ENCODE data around the gene UBE2E2. TPM values are rescaled to one million over a fixed set of nuclear protein-coding genes. Genes with fewer than 3 reads are reported as not detected.

The UBE2E2 gene
- total and polyA plus RNA-seq, 8 donors = 6.5 to 128 (median 18.9) TPM

DNA sequence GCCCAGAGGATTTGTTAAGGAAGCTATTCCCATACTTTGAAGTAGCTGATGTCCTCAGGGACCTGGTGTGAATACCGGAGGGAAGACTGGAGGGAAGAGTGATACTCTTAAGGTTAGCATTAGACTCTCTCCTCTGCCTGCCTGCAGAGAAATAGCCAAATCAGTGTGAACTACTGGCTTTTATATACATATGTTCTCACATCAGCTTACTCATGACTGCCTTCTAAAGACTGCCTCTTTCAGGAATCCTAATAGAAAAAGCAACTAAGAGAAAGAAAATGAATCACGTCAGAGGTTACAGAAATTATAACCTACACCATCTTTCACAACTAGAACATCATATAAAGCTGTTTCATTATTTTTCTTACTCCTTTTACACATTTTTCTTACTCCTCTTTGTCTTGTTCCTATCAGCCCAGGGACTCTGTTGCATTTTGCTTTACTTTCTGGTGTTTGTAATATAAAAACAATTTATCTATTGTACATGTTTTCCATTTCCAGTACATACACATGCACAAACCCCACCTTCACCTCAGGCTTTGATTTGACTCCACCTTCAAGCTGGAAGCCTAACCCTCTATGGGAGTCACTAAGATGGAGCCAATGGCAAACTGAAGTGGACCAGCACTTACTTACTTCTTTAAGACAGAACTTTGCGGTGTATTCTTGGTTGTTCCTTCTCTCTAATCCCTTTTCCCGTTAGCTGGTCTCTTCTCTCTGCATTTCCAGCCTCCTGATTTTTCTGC, 345.0 kb downstream of the UBE2E2 start:
- intact Hi-C loops (cut with DNase I; ENCODE audit: low total_unique reads) = no loop called here
- no peak overlapping the region for H3K4me3 ChIP-seq
- DNase-seq = no peak
- H3K4me1 ChIP-seq = no peaks in the 10 kb centered on the region
- no peaks in the 10 kb centered on the region for H3K36me3 ChIP-seq
- TF ChIP-seq, protein P1, sequence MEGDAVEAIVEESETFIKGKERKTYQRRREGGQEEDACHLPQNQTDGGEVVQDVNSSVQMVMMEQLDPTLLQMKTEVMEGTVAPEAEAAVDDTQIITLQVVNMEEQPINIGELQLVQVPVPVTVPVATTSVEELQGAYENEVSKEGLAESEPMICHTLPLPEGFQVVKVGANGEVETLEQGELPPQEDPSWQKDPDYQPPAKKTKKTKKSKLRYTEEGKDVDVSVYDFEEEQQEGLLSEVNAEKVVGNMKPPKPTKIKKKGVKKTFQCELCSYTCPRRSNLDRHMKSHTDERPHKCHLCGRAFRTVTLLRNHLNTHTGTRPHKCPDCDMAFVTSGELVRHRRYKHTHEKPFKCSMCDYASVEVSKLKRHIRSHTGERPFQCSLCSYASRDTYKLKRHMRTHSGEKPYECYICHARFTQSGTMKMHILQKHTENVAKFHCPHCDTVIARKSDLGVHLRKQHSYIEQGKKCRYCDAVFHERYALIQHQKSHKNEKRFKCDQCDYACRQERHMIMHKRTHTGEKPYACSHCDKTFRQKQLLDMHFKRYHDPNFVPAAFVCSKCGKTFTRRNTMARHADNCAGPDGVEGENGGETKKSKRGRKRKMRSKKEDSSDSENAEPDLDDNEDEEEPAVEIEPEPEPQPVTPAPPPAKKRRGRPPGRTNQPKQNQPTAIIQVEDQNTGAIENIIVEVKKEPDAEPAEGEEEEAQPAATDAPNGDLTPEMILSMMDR (IDR thresholded peaks at IDR 0.05) = no peak
- TF ChIP-seq POLR2A (IDR thresholded peaks at IDR 0.05) (no peak), EP300 (IDR thresholded peaks at IDR 0.05) (no peak), POLR2AphosphoS5 (IDR thresholded peaks at IDR 0.05) (no peak)
- H3K27ac ChIP-seq = no peak overlapping the region
- no peaks in the 10 kb centered on the region for H3K27me3 ChIP-seq
- WGBS, 5 donors = 88 to 95% (median 94%) methylated on average over 4 of the region's 4 CpGs
- H3K9me3 ChIP-seq = no peaks in the 10 kb centered on the region

DNA sequence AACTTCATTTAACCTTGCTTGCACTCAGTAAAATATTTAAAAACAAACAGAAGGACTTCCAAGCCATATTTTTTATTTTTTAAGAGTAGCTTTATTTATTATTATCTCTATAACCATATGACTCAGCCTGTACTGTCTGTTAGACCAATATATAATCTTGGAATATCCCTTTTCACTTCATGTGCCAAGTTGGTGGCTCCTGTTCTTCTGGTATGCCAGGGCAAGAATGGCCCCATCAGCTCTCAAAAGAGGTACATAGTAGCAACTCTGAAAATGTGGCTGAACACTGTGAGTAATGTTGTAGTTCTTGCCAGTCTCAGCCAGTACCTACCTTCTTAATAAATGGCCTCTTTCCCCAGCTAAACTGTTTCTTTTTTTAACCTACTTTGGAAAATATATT, 345.6 kb downstream of the UBE2E2 start:
- Histone ChIP-seq H3K4me1 (no peaks in the 10 kb centered on the region), H3K4me3 (no peak overlapping the region), H3K27ac (no peak overlapping the region), H3K9me3 (no peaks in the 10 kb centered on the region), H3K36me3 (no peaks in the 10 kb centered on the region), H3K27me3 (no peaks in the 10 kb centered on the region)
- DNase-seq = no peak
- intact Hi-C loops (cut with DNase I; ENCODE audit: low total_unique reads) = no loop called here
- TF ChIP-seq POLR2A (IDR thresholded peaks at IDR 0.05) (no peak), EP300 (IDR thresholded peaks at IDR 0.05) (no peak), POLR2AphosphoS5 (IDR thresholded peaks at IDR 0.05) (no peak)
- TF ChIP-seq, protein P1 (IDR thresholded peaks at IDR 0.05) = no peak

DNA sequence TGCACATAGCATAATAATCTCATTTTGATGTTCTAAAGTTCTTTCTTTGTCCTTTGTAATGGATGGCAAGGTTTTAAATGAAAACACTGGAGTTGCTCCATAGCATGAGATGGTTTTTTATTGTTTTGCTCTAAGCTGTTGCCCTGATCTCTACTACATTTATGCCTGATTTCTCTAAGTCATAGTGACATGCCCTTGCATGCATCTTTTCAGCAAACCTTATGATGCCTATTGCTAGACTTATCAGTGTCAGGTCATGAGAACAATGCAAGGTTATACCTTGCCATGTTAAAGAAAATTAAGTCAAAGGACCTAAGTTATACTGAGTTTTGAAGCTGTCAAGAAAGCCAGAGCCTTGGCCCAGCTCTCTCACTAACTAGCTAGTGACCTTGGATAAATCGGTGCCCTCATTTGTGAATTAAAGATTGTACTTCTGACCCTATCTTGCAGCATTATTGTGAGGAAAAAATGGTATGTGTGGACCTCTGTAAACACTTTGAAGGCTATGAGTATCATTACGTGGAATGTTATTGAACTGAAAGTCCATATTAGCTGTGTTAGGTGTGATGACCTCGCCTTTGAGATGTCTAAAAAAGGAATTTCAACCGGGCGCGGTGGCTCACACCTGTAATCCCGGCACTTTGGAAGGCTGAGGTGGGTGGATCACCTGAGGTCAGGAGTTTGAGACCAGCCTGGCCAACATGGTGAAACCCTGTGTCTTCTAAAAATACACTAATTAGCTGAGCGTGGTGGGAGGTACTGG, 346.2 kb downstream of the UBE2E2 start:
- Histone ChIP-seq H3K27ac (no peak overlapping the region), H3K4me3 (no peak overlapping the region), H3K9me3 (no peaks in the 10 kb centered on the region), H3K27me3 (no peaks in the 10 kb centered on the region), H3K4me1 (no peaks in the 10 kb centered on the region), H3K36me3 (no peaks in the 10 kb centered on the region)
- no peak for TF ChIP-seq EP300 (IDR thresholded peaks at IDR 0.05)
- no peak for TF ChIP-seq POLR2A (IDR thresholded peaks at IDR 0.05)
- TF ChIP-seq POLR2AphosphoS5 (IDR thresholded peaks at IDR 0.05) = no peak
- TF ChIP-seq, protein P1 (IDR thresholded peaks at IDR 0.05) = no peak
- no peak for DNase-seq
- intact Hi-C loops (cut with DNase I; ENCODE audit: low total_unique reads) = no loop called here
- 91 to 98% (median 92%) methylated on average over 8 of the region's 8 CpGs for WGBS, 5 donors

DNA sequence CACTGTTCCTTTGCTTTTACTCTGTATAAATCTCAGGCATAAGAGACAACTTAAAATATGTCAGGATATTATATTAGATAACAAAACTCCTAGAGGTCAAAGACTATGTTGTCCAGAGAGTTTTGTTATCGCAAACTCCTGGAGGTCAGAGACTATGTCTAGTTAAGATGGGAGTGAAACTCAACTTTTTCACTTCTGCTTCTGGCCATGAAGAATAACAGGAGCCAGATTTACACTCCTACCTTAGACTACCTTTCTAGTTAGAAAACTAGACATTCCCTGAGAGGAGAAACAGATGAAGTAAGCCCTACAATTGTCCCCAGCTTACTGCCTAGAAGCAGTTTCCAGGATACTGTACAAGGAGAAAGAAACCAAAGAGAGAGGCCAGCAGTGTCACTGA, 347.3 kb downstream of the UBE2E2 start:
- TF ChIP-seq EP300 (IDR thresholded peaks at IDR 0.05) = no peak
- no peak for TF ChIP-seq POLR2A (IDR thresholded peaks at IDR 0.05)
- TF ChIP-seq POLR2AphosphoS5 (IDR thresholded peaks at IDR 0.05) = no peak
- TF ChIP-seq, protein P1 (IDR thresholded peaks at IDR 0.05) = no peak
- Histone ChIP-seq H3K27ac (no peak overlapping the region), H3K4me3 (no peak overlapping the region), H3K9me3 (no peaks in the 10 kb centered on the region), H3K27me3 (no peaks in the 10 kb centered on the region), H3K36me3 (no peaks in the 10 kb centered on the region), H3K4me1 (no peaks in the 10 kb centered on the region)
- intact Hi-C loops (cut with DNase I; ENCODE audit: low total_unique reads) = no loop called here
- WGBS, 5 donors = 85 to 97% (median 95%) methylated on average over 1 of the region's 1 CpG
- DNase-seq = no peak

Data from stomach (tissue), 9 donors.